Liver (tissue), 3 donors: Measurements from ENCODE around the gene IRAK1.

ENCODE experiments used
- CTCF ChIP-seq: fragments of 150-350 bp; IDR thresholded peaks from 2 replicates; pipeline ENCODE4 v1.5.1; 2017; ENCODE audit warnings: improper control_type of control experiment, low read depth, low read length; ENCODE audit not compliant: missing input control
- EGR1 ChIP-seq, 2 donors: IDR thresholded peaks; 2 replicates each; pipeline ENCODE4 v1.6.1; 2016 to 2018; ENCODE audit warnings: antibody characterized with exemption in 2 of 2, low read depth in 2 of 2
- FOXA1 ChIP-seq: IDR thresholded peaks from 2 replicates; pipeline ENCODE4 v1.6.1; 2016; ENCODE audit warnings: antibody characterized with exemption
- HNF4A ChIP-seq, 2 donors: conservative IDR thresholded peaks; 2 replicates each; pipeline ENCODE4 v1.6.1; 2016; ENCODE audit warnings: antibody characterized with exemption in 2 of 2, mild to moderate bottlenecking in 2 of 2
- HNF4G ChIP-seq: IDR thresholded peaks from 2 replicates; pipeline ENCODE4 v1.6.1; 2016; ENCODE audit warnings: antibody characterized with exemption
- JUND ChIP-seq, 2 donors: IDR thresholded peaks; 2 replicates each; pipeline ENCODE4 v1.6.1; 2016; ENCODE audit warnings: antibody characterized with exemption in 2 of 2
- MAX ChIP-seq: IDR thresholded peaks from 2 replicates; pipeline ENCODE4 v1.6.1; 2016; ENCODE audit warnings: antibody characterized with exemption
- NR2F2 ChIP-seq: IDR thresholded peaks from 2 replicates; pipeline ENCODE4 v1.6.1; 2016; ENCODE audit warnings: antibody characterized with exemption
- RXRA ChIP-seq, 2 donors: IDR thresholded peaks; 2 replicates each; pipeline ENCODE4 v1.6.1; 2017 to 2018; ENCODE audit warnings: antibody characterized with exemption in 2 of 2, mild to moderate bottlenecking in 1 of 2
- TAF1 ChIP-seq: conservative IDR thresholded peaks from 2 replicates; pipeline ENCODE4 v1.6.1; 2016; ENCODE audit warnings: antibody characterized with exemption, mild to moderate bottlenecking
- ZBTB33 ChIP-seq: IDR thresholded peaks from 2 replicates; pipeline ENCODE4 v1.6.1; 2016; ENCODE audit warnings: antibody characterized with exemption
- donor health status: healthy.
- donor health status: healthy.

- TF ChIP-seq CTCF (no peak), JUND (IDR thresholded peaks at IDR 0.05) (no peak), FOXA1 (no peak), EGR1 (IDR thresholded peaks at IDR 0.05; ENCODE audit: low read depth in 2 of 2) (no peak), HNF4A (conservative IDR thresholded peaks at IDR 0.05) (no peak), ZBTB33 (no peak), MAX (no peak), HNF4G (no peak), TAF1 (no peak), NR2F2 (no peak), RXRA (IDR thresholded peaks at IDR 0.05) (no peak)
Measured at GRCh38 chrX:153991013-153991580, 28.6 kb downstream of the IRAK1 start.
